HepG2 (cell line): Measurements from ENCODE around the gene DENND4B. TPM values are rescaled to one million over a fixed set of nuclear protein-coding genes. Genes with fewer than 3 reads are reported as not detected.

Source experiments
- GRHL1 ChIP-seq: sonication (generic); formaldehyde crosslinking; conservative IDR thresholded peaks from 2 replicates; pipeline ENCODE4 v1.8.0; 2022; ENCODE audit warnings: missing genetic modification reagents
- HMGXB3 ChIP-seq: sonication (generic); formaldehyde crosslinking; IDR thresholded peaks from 2 replicates; pipeline ENCODE4 v1.4.0; 2020; ENCODE audit warnings: missing genetic modification reagents, borderline replicate concordance
- MAF1 ChIP-seq: sonication (generic); formaldehyde crosslinking; IDR thresholded peaks from 2 replicates; pipeline ENCODE4 v1.5.0; 2020; ENCODE audit warnings: missing genetic modification reagents, borderline replicate concordance
- MLXIP ChIP-seq: sonication (generic); formaldehyde crosslinking; IDR thresholded peaks from 2 replicates; pipeline ENCODE4 v1.9.0; 2021; ENCODE audit warnings: missing genetic modification reagents, borderline replicate concordance
- NFIC ChIP-seq: IDR thresholded peaks from 2 replicates; pipeline ENCODE4 v1.6.1; 2012; ENCODE audit warnings: mild to moderate bottlenecking, low read length, inconsistent platforms
- NFYC ChIP-seq: IDR thresholded peaks from 2 replicates; pipeline ENCODE4 v1.6.1; 2016; ENCODE audit warnings: missing genetic modification reagents, missing compliant biosample characterization
- RELA ChIP-seq: sonication (generic); formaldehyde crosslinking; IDR thresholded peaks from 2 replicates; pipeline ENCODE4 v1.4.0; 2020; ENCODE audit warnings: missing genetic modification reagents
- TEAD2 ChIP-seq: sonication (generic); formaldehyde crosslinking; IDR thresholded peaks from 2 replicates; pipeline ENCODE4 v1.9.0; 2021; ENCODE audit warnings: missing genetic modification reagents
- ZNF205 ChIP-seq: IDR thresholded peaks from 2 replicates; pipeline ENCODE4 v1.6.1; 2018; ENCODE audit warnings: missing biosample characterization, missing genetic modification reagents
- ZNF329 ChIP-seq: sonication (generic); formaldehyde crosslinking; IDR thresholded peaks from 2 replicates; pipeline ENCODE4 v1.9.0; 2021; ENCODE audit warnings: low read depth, mild to moderate bottlenecking, missing genetic modification reagents
- ZNF468 ChIP-seq: sonication (generic); formaldehyde crosslinking; IDR thresholded peaks from 2 replicates; pipeline ENCODE4 v1.8.0; 2022; ENCODE audit warnings: mild to moderate bottlenecking, moderate library complexity, missing genetic modification reagents
- ZNF674 ChIP-seq: sonication (generic); formaldehyde crosslinking; IDR thresholded peaks from 2 replicates; pipeline ENCODE4 v1.5.0; 2020; ENCODE audit warnings: low read depth, mild to moderate bottlenecking, missing genetic modification reagents
- ZNF710 ChIP-seq: sonication (generic); formaldehyde crosslinking; IDR thresholded peaks from 2 replicates; pipeline ENCODE4 v1.5.0; 2020; ENCODE audit warnings: mild to moderate bottlenecking, missing genetic modification reagents, borderline replicate concordance
- ZNF83 ChIP-seq: sonication (generic); formaldehyde crosslinking; IDR thresholded peaks from 2 replicates; pipeline ENCODE4 v1.4.0; 2020; ENCODE audit warnings: missing genetic modification reagents, mild to moderate bottlenecking, borderline replicate concordance
- ZSCAN25 ChIP-seq: sonication (generic); formaldehyde crosslinking; IDR thresholded peaks from 2 replicates; pipeline ENCODE4 v1.8.0; 2022; ENCODE audit warnings: mild to moderate bottlenecking, missing genetic modification reagents
- polyA plus RNA-seq, 8 experiments: library from polyadenylated mRNA; depleted of rRNA in 3 of 8; stranded (reverse) in 7 of 8; unstranded in 1 of 8; fragments of >200 nt; fragmentation: Illumina TruSeq in 4 of 8; extraction: Trizol in 4 of 8; gene quantifications; 2 replicates each; pipeline versions ENCODE4 v1.2.1 to v1.2.3, GENCODE V29; 2011 to 2016; ENCODE audit warnings: low read depth in 4 of 8, missing spikeins in 1 of 8, mixed read lengths in 1 of 8; ENCODE audit not compliant: insufficient read depth in 1 of 8
- total RNA-seq, 5 experiments: library from RNA; depleted of rRNA; stranded (reverse); fragments of >200 nt; fragmentation: Illumina TruSeq; extraction: Trizol; gene quantifications; 2 replicates each; pipeline ENCODE4 v1.2.3, GENCODE V29; 2016; ENCODE audit warnings: low read depth in 1 of 5
- TF ChIP-seq, protein P1 (sequence below): IDR thresholded peaks from 2 replicates; pipeline ENCODE4 v1.6.1; 2016; ENCODE audit warnings: missing compliant biosample characterization, missing genetic modification reagents, borderline replicate concordance

The DENND4B gene
- total and polyA plus RNA-seq, 2 of the 13 experiments (the other 11 are each of a cell fraction or from before 2014, with no cell fraction given), result 15.1 to 20.3 TPM

GRCh38 chr1:153945795-153946621, 510 bp downstream of the DENND4B start (continued):
- TF ChIP-seq MLXIP (CRISPR knock-in tag), result no peak
- no peak for TF ChIP-seq HMGXB3 (CRISPR knock-in tag)
- no peak for TF ChIP-seq NFIC
- TF ChIP-seq ZNF83 (CRISPR knock-in tag), result no peak
- no peak; the same call in 1 of the 2 replicates for TF ChIP-seq ZNF674 (CRISPR knock-in tag)
- no peak for TF ChIP-seq RELA (CRISPR knock-in tag)
- TF ChIP-seq ZNF468 (CRISPR knock-in tag), result no peak
- no peak for TF ChIP-seq GRHL1
- TF ChIP-seq NFYC (CRISPR knock-in tag), result no peak; the same call in 1 of the 2 replicates
- TF ChIP-seq ZNF329 (CRISPR knock-in tag), result no peak; the same call in 1 of the 2 replicates
- TF ChIP-seq TEAD2 (CRISPR knock-in tag), result no peak
- no peak for TF ChIP-seq MAF1 (CRISPR knock-in tag)
- no peak for TF ChIP-seq ZSCAN25
- TF ChIP-seq, protein P1, sequence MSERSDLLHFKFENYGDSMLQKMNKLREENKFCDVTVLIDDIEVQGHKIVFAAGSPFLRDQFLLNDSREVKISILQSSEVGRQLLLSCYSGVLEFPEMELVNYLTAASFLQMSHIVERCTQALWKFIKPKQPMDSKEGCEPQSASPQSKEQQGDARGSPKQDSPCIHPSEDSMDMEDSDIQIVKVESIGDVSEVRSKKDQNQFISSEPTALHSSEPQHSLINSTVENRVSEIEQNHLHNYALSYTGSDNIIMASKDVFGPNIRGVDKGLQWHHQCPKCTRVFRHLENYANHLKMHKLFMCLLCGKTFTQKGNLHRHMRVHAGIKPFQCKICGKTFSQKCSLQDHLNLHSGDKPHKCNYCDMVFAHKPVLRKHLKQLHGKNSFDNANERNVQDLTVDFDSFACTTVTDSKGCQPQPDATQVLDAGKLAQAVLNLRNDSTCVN, result peak; percentile 46; the same call in 1 of the 2 replicates
- peak; percentile 55; the same call in 1 of the 2 replicates for TF ChIP-seq ZNF710 (CRISPR knock-in tag)
- no peak for TF ChIP-seq ZNF205 (CRISPR knock-in tag)
